Fibroblast of lung (primary cell): ENCODE measurements around the gene STX8.

ENCODE experiments used
- CTCF ChIP-seq, 2 donors: IDR thresholded peaks in 1 of 2; conservative IDR thresholded peaks in 1 of 2; 1 replicate in 1 of 2; 2 replicates in 1 of 2; pipeline ENCODE4 v1.5.1; 2011 to 2012; ENCODE audit warnings: low read length in 2 of 2, control low read depth in 1 of 2, inconsistent platforms in 1 of 2, low read depth in 1 of 2, mild to moderate bottlenecking in 1 of 2
- EZH2 ChIP-seq: IDR thresholded peaks from 2 replicates; pipeline ENCODE4 v1.5.1; 2012; ENCODE audit warnings: low read length, control low read depth, mild to moderate bottlenecking; ENCODE audit errors: missing control alignments

- TF ChIP-seq CTCF (conservative IDR thresholded peaks at IDR 0.05 in 1 of 2, IDR thresholded peaks at IDR 0.05 in 1 of 2; ENCODE audit: low read depth in 1 of 2, low read length in 2 of 2) (no peak), EZH2 (no peak)
Measured at GRCh38 chr17:9435165-9435564, 140.5 kb downstream of the STX8 start.
